ENCODE data around the gene CDKN2AIP.

GRCh38 chr4:183434666-183435190 lies 9.7 kb upstream of the CDKN2AIP start:
- TF ChIP-seq CTCF (IDR thresholded peaks at IDR 0.05) (no peak), EP300 (IDR thresholded peaks at IDR 0.05) (no peak)
